Dermis microvascular lymphatic vessel endothelial cell (primary cell): ENCODE data around the gene LSM7. TPM values are rescaled to one million over a fixed set of nuclear protein-coding genes. Genes with fewer than 3 reads are reported as not detected.
A peak's percentile ranks its signal among the peaks of the same experiment; 100 is the strongest.

Experiments
- DNase-seq, 2 donors: peaks; one replicate each; pipeline versions ENCODE4 v3.0.0 to v3.0.0-alpha.2; 2010; ENCODE audit warnings: low read depth in 2 of 2
- total RNA-seq: library from RNA; depleted of rRNA; stranded (reverse); fragments of >200 nt; gene quantifications from 2 replicates; pipeline ENCODE4 v1.2.1, GENCODE V29; 2014

The LSM7 gene
- total RNA-seq, 1 donor from 2014 or later: 94.4 TPM

DNA sequence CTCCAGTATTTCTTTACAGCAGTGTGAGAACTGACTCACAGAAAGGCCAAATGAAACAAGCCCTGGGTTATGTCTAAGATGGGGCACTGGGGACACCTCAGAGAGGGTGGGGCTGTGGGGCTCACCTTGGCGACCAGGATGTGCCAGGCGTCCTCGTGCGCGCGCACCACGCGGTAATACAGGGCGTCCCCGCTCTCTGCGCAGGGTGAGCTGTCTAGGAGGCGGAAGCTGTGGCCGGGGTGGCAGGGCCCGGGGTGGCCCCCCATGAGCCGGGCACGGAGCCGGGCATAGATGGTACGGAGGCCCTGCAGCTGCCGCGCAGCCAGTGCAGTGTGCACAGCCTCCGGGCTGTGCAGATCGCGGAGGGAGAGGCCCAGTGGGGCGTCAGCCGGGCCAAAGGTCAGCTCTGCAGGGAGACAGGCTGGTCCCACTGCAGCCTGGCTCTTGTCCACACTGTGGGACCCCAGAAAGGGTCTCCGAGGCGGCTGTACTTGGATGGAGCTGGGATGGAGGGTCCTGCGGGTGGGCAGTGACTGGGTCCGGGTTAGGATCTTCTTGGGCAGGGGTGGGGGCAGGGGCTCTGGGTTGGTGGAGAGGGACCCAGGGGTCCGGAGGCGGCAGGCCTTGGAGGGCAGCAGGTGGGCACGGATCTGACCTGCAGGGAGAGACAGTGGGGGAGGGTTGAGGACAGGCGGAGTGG lies 49.8 kb downstream of the LSM7 start:
- DNase-seq: no peak

DNA sequence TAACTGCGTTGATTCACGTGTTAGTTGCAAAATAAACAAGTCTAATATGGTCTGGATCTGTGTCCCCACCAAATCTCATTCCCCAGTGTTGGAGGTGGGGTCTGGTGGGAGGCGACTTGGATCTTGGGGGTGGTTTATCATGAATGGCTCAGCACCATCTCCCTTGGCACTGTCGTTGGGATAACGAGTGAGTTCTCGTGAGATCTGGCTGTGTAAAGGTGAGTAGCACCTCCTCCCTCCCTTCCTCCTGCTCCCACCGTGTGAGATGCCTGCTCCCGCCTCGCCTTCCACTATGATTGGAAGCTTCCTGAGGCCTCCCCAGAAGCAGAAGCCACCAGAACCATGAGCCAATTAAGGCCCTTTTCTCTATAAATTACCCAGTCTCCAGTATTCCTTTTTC lies 51.2 kb downstream of the LSM7 start:
- DNase-seq: no peak

DNA sequence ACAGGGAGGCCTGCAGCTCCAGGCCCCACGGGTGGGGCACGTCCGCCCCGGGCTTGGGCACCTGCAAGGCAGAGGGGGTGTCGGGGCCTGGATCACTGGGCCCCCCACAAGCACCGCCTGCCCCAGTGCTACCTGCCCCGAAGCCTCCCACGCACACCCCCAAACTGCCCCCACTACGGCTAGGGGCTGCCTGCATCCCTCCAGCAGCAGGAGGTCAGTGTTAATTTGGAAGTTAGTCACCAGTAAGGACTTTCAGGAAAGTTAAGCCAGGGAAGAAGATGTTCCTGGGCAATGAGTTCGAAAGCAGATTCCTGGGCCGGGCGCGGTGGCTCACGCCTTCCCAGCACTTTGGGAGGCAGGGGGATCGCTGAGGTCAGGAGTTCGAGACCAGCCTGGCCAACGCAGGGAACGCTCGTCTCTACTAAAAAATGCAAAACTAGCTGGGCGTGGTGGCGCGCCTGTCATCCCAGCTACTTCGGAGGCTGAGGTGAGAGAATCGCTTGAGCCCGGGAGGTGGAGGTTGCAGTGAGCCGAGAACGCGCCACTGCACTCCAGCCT lies 51.9 kb downstream of the LSM7 start:
- DNase-seq: no peak

GRCh38 chr19:2275588-2276428 lies 52.6 kb downstream of the LSM7 start:
- no peak for DNase-seq

DNA sequence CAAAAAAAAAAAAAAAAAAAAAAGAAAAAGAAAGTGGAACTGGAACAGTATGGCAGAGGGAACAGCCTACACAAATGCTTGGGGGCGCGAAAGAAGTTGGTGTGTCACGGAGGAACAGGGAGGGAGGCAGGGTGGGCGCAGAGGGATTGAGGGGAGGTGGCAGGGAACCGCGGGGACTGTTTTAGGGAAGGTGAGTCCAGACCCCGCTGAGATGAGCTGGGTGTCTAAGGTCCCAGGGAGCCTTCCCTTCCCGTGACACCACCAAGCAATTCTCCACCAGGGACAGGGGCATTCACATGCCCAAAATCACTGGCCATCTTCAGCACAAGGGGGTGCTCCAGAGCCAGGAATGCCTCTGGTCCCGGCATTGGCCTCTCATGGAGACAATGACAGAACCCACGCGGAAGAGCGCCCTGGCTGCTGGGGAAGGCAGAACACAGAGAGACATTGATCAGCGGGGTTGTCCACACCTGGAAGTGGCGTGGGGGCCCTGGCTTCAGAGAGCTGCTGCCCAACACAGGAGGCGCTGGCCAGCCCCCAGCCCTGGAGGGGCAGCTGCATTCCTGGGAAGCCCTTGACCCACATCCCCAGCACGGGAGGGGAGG lies 53.4 kb downstream of the LSM7 start:
- peak; percentile 50 to 70 for DNase-seq

DNA sequence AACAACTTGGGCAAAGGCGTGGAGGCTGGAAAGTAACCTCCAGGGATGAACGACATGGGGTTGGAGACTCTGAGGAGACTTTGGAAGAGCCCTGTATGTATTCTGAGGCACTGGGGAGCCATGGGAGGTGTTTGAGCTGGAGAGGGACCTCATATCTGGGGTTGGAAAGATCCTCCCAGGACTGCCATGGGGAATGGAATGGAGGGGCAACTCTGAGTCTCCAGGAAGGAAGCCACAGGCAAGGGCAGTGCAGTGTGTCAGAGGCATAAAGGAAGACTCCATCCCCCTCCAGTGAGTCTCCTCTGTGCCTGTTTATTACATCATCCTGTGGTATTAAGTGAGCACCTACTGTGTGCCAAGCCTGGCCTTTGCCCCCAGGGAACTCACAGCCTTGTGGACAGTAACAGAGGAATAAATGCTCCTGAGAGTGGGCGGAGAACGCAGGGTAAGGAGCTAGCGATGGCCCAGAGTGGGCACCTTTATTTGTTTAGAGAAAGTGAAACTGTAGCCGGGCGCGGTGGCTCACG lies 54.1 kb downstream of the LSM7 start:
- no peak for DNase-seq

GRCh38 chr19:2273356-2274184 lies 54.8 kb downstream of the LSM7 start:
- peak in 1 of 2 donors; percentile 70 for DNase-seq

Other genes with a start within 250 kb of the LSM7 start
- 14.8 and 22.8 TPM in 2 replicates for gene MOB3A, start 232.3 kb downstream of the LSM7 start, total RNA-seq
- gene IZUMO4, start 231.7 kb downstream of the LSM7 start, total RNA-seq: 0.76 and 0.77 TPM in 2 replicates
- gene AP3D1, start 177.0 kb downstream of the LSM7 start, total RNA-seq: 57.6 and 85.2 TPM in 2 replicates
- gene DOT1L, start 164.7 kb downstream of the LSM7 start, total RNA-seq: 2.7 and 4.9 TPM in 2 replicates
- 61.6 and 72.7 TPM in 2 replicates for gene PLEKHJ1, start 92.3 kb downstream of the LSM7 start, total RNA-seq
- gene SF3A2, start 91.8 kb downstream of the LSM7 start, total RNA-seq: 44.7 and 57.9 TPM in 2 replicates
- 0.64 and 1.8 TPM in 2 replicates for gene AMH, start 79.3 kb downstream of the LSM7 start, total RNA-seq
- not detected in 2 replicates for gene JSRP1, start 72.2 kb downstream of the LSM7 start, total RNA-seq
- 0.13 and 0.51 TPM in 2 replicates for gene PEAK3, start 46.4 kb downstream of the LSM7 start, total RNA-seq
- not detected in 2 replicates for gene LINGO3, start 20.4 kb downstream of the LSM7 start, total RNA-seq
- 13.9 and 25.8 TPM in 2 replicates for gene SPPL2B, start 98 bp upstream of the LSM7 start, total RNA-seq
- gene TMPRSS9, start 31.7 kb upstream of the LSM7 start, total RNA-seq: not detected in 2 replicates
- 50.4 and 54.4 TPM in 2 replicates for gene TIMM13, start 99.0 kb upstream of the LSM7 start, total RNA-seq
- gene LMNB2, start 128.4 kb upstream of the LSM7 start, total RNA-seq: 52.6 and 87.3 TPM in 2 replicates
- 42.0 and 107 TPM in 2 replicates for gene GADD45B, start 147.5 kb upstream of the LSM7 start, total RNA-seq